GM21737 (cell line): ENCODE measurements around the gene STK32C.

Experiments used
- ATAC-seq: cut with Tn5 transposase; IDR thresholded peaks from one replicate; pipeline ENCODE4 v1.9.1; 2021; ENCODE audit warnings: mild to moderate bottlenecking, moderate library complexity; ENCODE audit not compliant: unreplicated experiment

The STK32C gene

GRCh38 chr10:132202070-132202970, 105.4 kb downstream of the STK32C start:
- no peak for ATAC-seq

GRCh38 chr10:132201111-132201969, 106.4 kb downstream of the STK32C start:
- no peak for ATAC-seq

DNA sequence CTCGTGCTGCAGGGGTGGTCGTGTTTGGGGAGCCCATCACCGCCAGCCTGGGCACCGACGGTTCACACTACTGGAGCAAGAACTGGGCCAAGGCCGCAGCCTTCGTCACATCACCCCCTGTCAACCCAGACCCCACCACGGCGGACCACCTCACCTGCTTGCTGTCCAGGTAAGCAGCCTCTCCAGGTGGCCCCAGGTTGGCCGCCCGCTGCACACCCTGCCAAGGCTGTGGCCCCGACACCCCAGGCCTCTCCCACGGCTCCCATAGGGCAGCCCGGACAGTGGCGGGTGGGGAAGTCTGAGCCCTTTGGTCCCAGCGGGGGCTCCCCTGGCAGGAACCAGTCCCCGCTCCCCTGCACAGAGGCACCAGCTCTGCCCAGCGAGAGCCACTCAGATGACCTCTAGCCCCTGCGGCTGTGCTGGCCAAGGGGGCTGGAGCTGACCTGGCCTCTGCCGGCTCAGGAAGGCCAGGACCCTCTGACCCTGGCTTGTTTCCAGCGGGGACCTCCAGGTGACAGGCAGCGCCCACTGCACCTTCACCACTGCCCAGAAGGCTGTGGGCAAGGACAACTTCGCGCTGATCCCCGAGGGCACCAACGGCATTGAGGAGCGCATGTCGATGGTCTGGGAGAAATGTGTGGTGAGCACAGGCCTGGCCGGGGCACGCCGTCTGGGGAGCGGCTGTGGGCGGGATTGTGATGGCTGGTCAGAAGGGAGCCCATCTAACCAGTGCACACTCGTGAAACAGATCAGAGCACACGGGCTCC, 107.2 kb downstream of the STK32C start:
- ATAC-seq, result no peak

GRCh38 chr10:132199854-132200311, 107.9 kb downstream of the STK32C start:
- no peak for ATAC-seq

- no peak for ATAC-seq
These were observed 108.4 kb downstream of the STK32C start for GRCh38 chr10:132199268-132199853.

DNA sequence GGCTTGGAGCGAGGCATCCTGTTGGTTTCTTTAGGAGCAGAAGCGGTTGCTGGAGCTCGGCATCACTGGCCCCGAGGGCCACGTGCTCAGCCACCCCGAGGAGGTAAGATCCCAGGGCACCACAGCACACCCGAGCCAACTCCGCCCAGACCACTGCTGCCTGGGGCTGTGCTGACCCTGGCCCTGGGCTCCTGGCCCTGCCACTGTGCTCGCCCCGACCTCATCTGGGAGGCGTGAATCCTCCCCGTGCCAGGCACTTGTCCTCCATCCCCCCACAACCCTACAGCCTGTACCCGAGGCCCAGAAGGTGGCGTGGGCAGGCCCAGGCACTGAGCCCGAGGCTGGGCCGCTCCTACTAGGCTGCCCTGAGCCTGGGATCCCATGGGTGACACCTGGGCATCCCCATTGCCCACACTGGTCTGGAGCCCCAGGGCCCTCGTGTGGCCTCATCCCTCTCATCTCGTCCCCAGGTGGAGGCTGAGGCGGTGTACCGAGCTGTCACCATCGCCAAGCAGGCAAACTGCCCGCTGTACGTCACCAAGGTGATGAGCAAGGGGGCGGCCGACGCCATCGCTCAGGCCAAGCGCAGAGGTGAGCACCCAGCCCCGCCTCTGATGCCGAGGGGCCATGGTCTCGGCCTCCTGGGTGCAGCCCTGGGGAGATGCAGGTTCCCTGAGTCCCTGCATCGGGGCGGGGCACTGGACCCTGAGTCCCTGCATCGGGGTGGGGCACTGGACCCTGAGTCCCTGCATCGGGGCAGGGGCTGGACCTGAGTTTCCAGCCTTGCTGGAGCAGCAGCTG, 109.2 kb downstream of the STK32C start:
- no peak for ATAC-seq

DNA sequence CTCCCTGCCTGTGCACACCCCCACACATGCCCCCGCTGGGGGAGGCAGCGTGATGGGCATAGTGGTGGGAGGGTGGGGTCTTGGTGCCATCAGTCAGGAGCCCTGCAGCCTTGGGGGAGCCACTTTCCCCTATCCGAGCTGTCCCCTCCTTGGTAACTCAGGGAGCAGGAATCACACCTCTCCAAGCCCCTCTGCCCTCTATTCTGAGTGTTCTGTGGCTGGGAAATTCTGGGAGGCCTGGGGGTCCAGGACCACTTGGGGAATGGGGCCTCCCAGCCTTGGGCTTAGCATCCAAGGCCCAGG, 109.7 kb downstream of the STK32C start:
- no peak for ATAC-seq

GRCh38 chr10:132197271-132198067, 110.3 kb downstream of the STK32C start:
- no peak for ATAC-seq

DNA sequence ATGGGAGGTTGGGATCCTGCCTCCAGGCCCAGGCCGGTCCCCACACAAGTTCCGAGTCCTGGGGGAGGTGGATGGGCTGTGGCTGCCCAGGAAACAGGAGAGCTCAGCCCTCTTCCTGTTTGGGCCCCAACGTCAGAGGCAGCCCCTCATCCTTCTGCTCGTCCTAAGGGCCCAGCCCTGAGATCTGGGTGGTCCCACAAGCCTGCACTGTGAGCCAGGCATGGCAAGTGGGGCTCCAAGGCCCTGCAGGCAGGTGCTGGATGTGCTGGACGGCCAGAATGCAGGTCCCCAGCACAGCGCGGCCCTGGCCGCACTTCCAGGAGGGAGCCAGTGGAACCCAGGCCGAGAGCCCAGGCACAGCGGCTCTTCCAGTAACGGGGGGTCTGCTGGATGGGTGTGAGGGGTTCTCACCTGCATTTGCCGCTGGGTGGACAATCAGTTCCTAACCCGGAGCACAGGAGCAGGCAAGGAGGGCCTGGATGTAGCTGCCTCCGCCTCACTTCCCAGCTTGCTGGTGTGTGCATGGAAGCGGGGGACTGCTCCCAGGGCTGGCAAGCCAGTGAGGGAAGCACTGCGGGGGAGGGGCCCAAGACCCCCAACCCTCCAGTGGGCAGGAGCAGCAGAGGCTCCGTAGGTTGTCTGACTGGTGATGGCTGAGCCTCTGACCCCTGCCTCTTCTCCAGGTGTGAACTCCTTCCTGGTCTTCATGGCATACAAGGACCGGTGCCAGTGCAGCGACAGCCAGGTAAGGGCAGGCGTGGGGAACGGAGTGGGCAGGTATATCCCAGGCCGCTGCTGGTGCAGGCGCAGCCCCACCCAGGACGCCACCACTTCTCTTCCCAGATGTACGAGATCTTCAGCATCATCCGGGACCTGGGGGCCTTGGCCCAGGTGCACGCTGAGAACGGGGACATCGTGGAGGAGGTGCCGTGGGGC, 111.3 kb downstream of the STK32C start:
- ATAC-seq, result no peak

GRCh38 chr10:132195366-132196075, 112.2 kb downstream of the STK32C start:
- no peak for ATAC-seq

DNA sequence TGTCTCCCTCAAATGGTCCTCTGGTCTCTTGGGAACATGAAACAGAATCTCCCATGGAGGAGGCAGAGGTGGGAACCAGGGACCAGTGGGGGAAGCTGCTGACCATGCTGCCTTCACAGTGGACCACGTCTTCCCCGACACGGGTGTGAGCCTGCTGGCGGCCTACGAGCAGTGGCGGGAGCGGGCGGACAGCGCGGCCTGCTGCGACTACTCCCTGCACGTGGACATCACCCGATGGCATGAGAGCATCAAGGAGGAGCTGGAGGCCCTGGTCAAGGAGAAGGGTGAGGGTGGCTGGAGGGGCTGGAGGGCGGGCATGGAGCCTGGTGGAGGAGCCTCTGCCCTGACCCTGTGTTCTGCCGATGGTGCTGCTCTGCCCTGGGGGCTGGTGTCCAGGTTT, 113.0 kb downstream of the STK32C start:
- ATAC-seq, result no peak

DNA sequence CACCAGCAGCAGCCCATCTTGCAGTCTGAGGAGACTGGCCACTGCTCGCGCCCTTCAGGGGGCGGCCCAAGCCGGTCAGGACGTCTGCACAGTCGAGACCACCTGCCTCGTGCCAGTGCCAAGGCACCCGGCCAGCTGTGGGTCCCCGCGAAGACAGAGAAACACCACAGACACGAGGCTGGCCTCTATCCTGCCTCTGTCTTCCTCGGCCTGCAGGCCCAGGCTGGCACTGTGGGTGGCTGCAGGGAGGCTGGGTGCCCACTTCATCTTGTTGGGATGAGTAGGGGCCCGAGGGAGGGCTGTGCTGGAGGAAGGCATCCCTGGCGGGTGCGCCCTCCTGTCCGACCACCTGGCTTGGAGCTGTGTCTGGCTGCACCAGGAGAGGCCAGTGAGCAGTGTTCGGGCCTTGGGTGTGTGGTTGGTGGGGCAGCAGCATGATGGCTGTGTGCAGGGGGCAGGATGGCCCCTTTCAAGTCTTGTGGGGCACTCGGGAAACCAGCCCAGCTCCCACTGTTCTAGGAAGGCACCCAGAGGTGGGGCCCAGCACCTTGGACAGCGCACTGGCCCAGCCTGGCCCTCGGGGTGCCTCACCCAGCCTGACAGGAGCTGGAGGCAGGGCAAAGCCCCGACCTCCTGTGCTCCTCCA, 113.7 kb downstream of the STK32C start:
- no peak for ATAC-seq

DNA sequence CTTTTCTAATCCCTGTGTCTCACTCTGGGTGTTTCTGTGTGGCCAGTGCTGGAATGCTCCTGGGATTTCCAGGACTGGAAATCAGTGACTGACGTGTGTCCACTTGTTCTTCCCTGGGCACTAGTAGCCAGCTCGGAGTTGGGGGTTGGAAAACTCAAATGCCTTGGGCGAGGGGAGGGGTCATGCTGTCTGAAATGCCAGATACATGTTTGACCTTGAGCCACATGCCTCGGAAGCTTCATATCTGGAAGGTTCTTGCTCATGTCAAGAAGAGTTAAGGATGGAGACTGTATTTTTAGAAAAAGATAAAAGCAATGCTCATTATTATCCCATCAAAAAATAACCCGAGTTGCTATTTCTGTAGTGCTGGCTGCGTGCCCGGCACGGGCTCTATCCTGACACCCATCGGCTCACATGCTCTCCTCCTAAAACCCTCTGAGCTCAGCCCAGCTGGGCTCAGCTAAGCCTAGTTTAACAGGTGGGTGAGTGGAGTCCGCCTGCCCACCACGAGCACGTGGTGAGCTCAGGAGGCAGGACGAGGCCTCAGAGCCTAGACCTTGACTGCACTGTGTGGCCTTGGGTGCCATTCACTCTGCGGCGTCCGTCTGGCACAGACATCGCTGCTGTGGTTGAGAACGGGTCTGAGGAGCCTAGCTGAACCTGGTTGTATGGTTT, 114.6 kb downstream of the STK32C start:
- ATAC-seq, result no peak

- ATAC-seq, result no peak
These were observed 115.4 kb downstream of the STK32C start for GRCh38 chr10:132192076-132192975.

DNA sequence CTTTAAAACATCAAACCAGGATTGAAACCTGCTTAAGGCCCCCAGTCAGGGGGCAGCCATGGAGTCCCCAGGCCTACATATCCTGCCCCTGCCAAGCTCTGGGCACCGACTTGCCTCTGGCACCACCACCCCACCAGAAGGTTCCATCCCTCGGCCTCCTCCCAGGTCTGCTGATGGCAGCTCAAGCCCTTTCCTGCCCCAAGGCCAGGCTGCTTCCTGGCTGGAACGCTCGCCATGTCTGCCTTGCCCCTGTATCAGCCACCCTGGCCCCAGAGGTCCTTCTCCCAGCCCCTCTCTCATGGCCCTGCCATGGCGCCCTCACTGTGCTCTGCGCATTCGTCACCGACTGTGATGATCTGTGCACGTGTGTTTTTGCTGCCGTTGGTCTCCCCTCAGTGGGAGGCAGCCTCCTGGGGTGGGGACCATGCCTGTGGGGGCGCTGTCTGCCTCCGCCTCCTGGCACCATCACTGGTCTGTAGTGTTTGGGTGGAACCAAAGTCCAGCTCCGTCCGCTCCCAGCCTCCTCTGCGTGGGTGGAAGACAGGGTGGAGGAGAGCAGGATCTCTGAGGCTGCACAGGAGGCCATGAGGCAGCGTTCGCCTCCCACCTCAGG, 117.8 kb downstream of the STK32C start:
- no peak for ATAC-seq
